Measurements from ENCODE around the gene NT5DC3.

NT5DC3 gene

DNA sequence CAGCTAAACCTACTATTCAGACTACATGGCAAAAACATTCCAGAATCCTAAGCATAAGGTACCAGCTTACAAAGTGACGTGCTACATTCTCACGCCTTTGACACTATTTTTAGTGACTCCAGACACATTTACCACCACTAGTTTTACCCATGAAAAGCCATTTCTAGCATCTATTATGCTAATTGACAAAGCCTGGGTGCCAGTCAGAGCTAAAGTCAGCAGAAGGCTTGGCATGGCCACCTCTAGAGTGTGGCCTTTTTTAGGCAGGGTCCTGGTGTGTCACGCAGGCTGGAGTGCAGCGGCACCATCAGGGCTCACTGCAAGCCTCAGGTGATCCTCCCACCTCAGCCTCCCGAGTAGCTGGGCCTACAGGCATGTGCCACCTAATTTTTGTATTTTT is 75.7 kb downstream of the NT5DC3 start:
- Histone ChIP-seq H3K4ac (ENCODE audit: low read length) (no peak overlapping the region), H3K4me2 (ENCODE audit: insufficient read depth, low read length, poor library complexity, severe bottlenecking) (no peak overlapping the region), H2BK12ac (ENCODE audit: low read length) (no peak overlapping the region), H3K27ac (replicated peaks; ENCODE audit: low read length) (no peak overlapping the region), H2AFZ (ENCODE audit: low read length) (no peak overlapping the region), H3K4me1 (ENCODE audit: control insufficient read depth in 2 of 2, insufficient read depth in 1 of 2, low read depth in 1 of 2, low read length in 2 of 2) (peaks cover 0 to 7% of the 10 kb centered on the region in 2 donors), H3K23ac (ENCODE audit: low read depth, low read length, poor library complexity) (no peak overlapping the region), H3K9me3 (replicated peaks in 1 of 2; ENCODE audit: control insufficient read depth in 2 of 2, insufficient read depth in 1 of 2, low read depth in 1 of 2, low read length in 2 of 2) (no peaks in the 10 kb centered on the region), H2BK120ac (ENCODE audit: low read depth, low read length) (no peak overlapping the region), H2BK5ac (ENCODE audit: low read length) (no peak overlapping the region), H3K9ac (ENCODE audit: low read depth, low read length, poor library complexity) (no peak overlapping the region), H3K18ac (ENCODE audit: low read length) (no peak overlapping the region), H3K14ac (ENCODE audit: low read length) (no peak overlapping the region), H4K8ac (ENCODE audit: low read depth, low read length) (no peak overlapping the region), H2AK5ac (ENCODE audit: low read depth, low read length) (no peak overlapping the region), H3K27me3 (ENCODE audit: control insufficient read depth in 3 of 3, insufficient read depth in 3 of 3, low read depth in 1 of 3, low read length in 3 of 3) (no peaks in the 10 kb centered on the region), H3K36me3 (replicated peaks in 1 of 2; ENCODE audit: control insufficient read depth in 2 of 2, insufficient read depth in 2 of 2, low read length in 2 of 2) (peaks cover 0 to 4% of the 10 kb centered on the region in 2 donors), H3K4me3 (ENCODE audit: low read length in 2 of 2) (no peak overlapping the region), H2BK15ac (ENCODE audit: low read length) (no peak overlapping the region), H4K91ac (ENCODE audit: low read depth, low read length, poor library complexity) (no peak overlapping the region), H3K79me1 (ENCODE audit: low read depth, low read length) (no peaks in the 10 kb centered on the region)
- no peak for DNase-seq (ENCODE audit: low spot score)
- WGBS, 2 donors (ENCODE audit: extremely low coverage in 2 of 2, insufficient read length in 2 of 2, insufficient replicate concordance in 1 of 2), result no CpG with 5 or more reads among the region's 5 CpGs

DNA sequence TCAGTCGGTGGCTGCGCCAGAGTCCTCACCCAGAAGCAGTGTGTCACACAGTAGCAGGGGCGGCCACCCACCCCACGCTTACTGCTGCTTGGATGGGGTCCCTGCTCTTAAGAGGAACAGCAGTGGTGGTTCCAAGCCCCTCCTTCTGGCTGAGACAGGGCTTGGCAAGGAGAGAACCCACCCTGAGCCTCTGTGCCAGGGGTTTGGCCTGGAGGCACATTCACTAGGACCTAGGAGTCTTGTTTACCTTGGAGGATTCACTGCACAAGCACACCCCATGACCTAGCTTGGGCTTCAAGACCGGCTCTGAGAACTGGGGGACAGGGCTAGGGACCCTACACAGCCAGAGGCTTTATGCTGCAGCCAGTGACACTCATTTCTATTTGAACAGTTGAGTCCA is 78.6 kb downstream of the NT5DC3 start:
- Histone ChIP-seq H3K9me3 (replicated peaks in 1 of 2; ENCODE audit: control insufficient read depth in 2 of 2, insufficient read depth in 1 of 2, low read depth in 1 of 2, low read length in 2 of 2) (no peaks in the 10 kb centered on the region), H3K4ac (ENCODE audit: low read length) (no peak overlapping the region), H2BK5ac (ENCODE audit: low read length) (no peak overlapping the region), H3K9ac (ENCODE audit: low read depth, low read length, poor library complexity) (no peak overlapping the region), H3K27me3 (ENCODE audit: control insufficient read depth in 3 of 3, insufficient read depth in 3 of 3, low read depth in 1 of 3, low read length in 3 of 3) (no peaks in the 10 kb centered on the region), H4K91ac (ENCODE audit: low read depth, low read length, poor library complexity) (no peak overlapping the region), H3K14ac (ENCODE audit: low read length) (no peak overlapping the region), H3K27ac (replicated peaks; ENCODE audit: low read length) (no peak overlapping the region), H3K18ac (ENCODE audit: low read length) (no peak overlapping the region), H3K23ac (ENCODE audit: low read depth, low read length, poor library complexity) (no peak overlapping the region), H2AFZ (ENCODE audit: low read length) (no peak overlapping the region), H2BK120ac (ENCODE audit: low read depth, low read length) (no peak overlapping the region), H4K8ac (ENCODE audit: low read depth, low read length) (no peak overlapping the region), H2BK15ac (ENCODE audit: low read length) (no peak overlapping the region), H3K4me3 (ENCODE audit: low read length in 2 of 2) (no peak overlapping the region), H2AK5ac (ENCODE audit: low read depth, low read length) (no peak overlapping the region), H3K4me2 (ENCODE audit: insufficient read depth, low read length, poor library complexity, severe bottlenecking) (no peak overlapping the region), H3K4me1 (ENCODE audit: control insufficient read depth in 2 of 2, insufficient read depth in 1 of 2, low read depth in 1 of 2, low read length in 2 of 2) (no peaks in the 10 kb centered on the region), H3K36me3 (replicated peaks in 1 of 2; ENCODE audit: control insufficient read depth in 2 of 2, insufficient read depth in 2 of 2, low read length in 2 of 2) (peaks cover 0 to 4% of the 10 kb centered on the region in 2 donors), H3K79me1 (ENCODE audit: low read depth, low read length) (no peaks in the 10 kb centered on the region), H2BK12ac (ENCODE audit: low read length) (no peak overlapping the region)
- no CpG with 5 or more reads among the region's 5 CpGs for WGBS, 2 donors (ENCODE audit: extremely low coverage in 2 of 2, insufficient read length in 2 of 2, insufficient replicate concordance in 1 of 2)
- DNase-seq (ENCODE audit: low spot score), result no peak

GRCh38 chr12:103758310-103759089 is 82.5 kb downstream of the NT5DC3 start:
- Histone ChIP-seq H4K91ac (ENCODE audit: low read depth, low read length, poor library complexity) (no peak overlapping the region), H2BK5ac (ENCODE audit: low read length) (no peak overlapping the region), H2BK12ac (ENCODE audit: low read length) (no peak overlapping the region), H2AK5ac (ENCODE audit: low read depth, low read length) (no peak overlapping the region), H3K36me3 (replicated peaks in 1 of 2; ENCODE audit: control insufficient read depth in 2 of 2, insufficient read depth in 2 of 2, low read length in 2 of 2) (no peaks in the 10 kb centered on the region), H3K14ac (ENCODE audit: low read length) (no peak overlapping the region), H3K23ac (ENCODE audit: low read depth, low read length, poor library complexity) (no peak overlapping the region), H3K9me3 (replicated peaks in 1 of 2; ENCODE audit: control insufficient read depth in 2 of 2, insufficient read depth in 1 of 2, low read depth in 1 of 2, low read length in 2 of 2) (no peaks in the 10 kb centered on the region), H3K27me3 (ENCODE audit: control insufficient read depth in 3 of 3, insufficient read depth in 3 of 3, low read depth in 1 of 3, low read length in 3 of 3) (no peaks in the 10 kb centered on the region), H3K4ac (ENCODE audit: low read length) (no peak overlapping the region), H3K27ac (replicated peaks; ENCODE audit: low read length) (no peak overlapping the region), H3K18ac (ENCODE audit: low read length) (no peak overlapping the region), H3K79me1 (ENCODE audit: low read depth, low read length) (no peaks in the 10 kb centered on the region), H3K4me1 (ENCODE audit: control insufficient read depth in 2 of 2, insufficient read depth in 1 of 2, low read depth in 1 of 2, low read length in 2 of 2) (no peaks in the 10 kb centered on the region), H3K9ac (ENCODE audit: low read depth, low read length, poor library complexity) (no peak overlapping the region), H3K4me2 (ENCODE audit: insufficient read depth, low read length, poor library complexity, severe bottlenecking) (no peak overlapping the region), H2AFZ (ENCODE audit: low read length) (no peak overlapping the region), H3K4me3 (ENCODE audit: low read length in 2 of 2) (no peak overlapping the region), H2BK120ac (ENCODE audit: low read depth, low read length) (no peak overlapping the region), H4K8ac (ENCODE audit: low read depth, low read length) (peak overlapping the region; percentile 20), H2BK15ac (ENCODE audit: low read length) (no peak overlapping the region)
- DNase-seq (ENCODE audit: low spot score), result no peak
- no CpG with 5 or more reads among the region's 10 CpGs for WGBS, 2 donors (ENCODE audit: extremely low coverage in 2 of 2, insufficient read length in 2 of 2, insufficient replicate concordance in 1 of 2)

DNA sequence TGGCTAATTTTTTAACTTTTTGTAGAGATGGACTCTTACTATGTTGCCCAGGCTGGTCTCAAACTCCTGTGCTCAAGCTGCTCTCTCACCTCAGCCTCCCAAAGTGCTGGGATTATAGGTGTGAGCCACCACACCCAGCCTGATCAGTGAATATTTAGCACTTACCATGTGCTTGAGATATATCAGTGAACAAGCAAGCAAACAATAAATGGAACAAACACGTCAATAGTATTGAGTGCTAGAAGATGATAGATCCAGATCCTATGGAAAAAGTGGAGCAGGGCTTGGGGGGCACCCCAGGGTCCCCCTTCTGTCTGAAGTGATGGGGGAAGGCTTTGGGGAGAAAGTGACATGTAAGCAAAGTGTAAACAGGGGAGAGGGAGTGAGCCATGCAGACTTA is 83.8 kb downstream of the NT5DC3 start:
- H3K9me3 ChIP-seq (replicated peaks in 1 of 2; ENCODE audit: control insufficient read depth in 2 of 2, insufficient read depth in 1 of 2, low read depth in 1 of 2, low read length in 2 of 2), result no peaks in the 10 kb centered on the region
- H3K18ac ChIP-seq (ENCODE audit: low read length), result no peak overlapping the region
- no peak overlapping the region for H3K9ac ChIP-seq (ENCODE audit: low read depth, low read length, poor library complexity)
- WGBS, 2 donors (ENCODE audit: extremely low coverage in 2 of 2, insufficient read length in 2 of 2, insufficient replicate concordance in 1 of 2), result no CpG with 5 or more reads among the region's 1 CpG
- H2BK120ac ChIP-seq (ENCODE audit: low read depth, low read length), result no peak overlapping the region
- H3K14ac ChIP-seq (ENCODE audit: low read length), result no peak overlapping the region
- no peak overlapping the region for H2BK12ac ChIP-seq (ENCODE audit: low read length)
- no peak overlapping the region for H3K4ac ChIP-seq (ENCODE audit: low read length)
- DNase-seq (ENCODE audit: low spot score), result no peak
- no peaks in the 10 kb centered on the region for H3K4me1 ChIP-seq (ENCODE audit: control insufficient read depth in 2 of 2, insufficient read depth in 1 of 2, low read depth in 1 of 2, low read length in 2 of 2)
- H4K91ac ChIP-seq (ENCODE audit: low read depth, low read length, poor library complexity), result no peak overlapping the region
- H3K36me3 ChIP-seq (replicated peaks in 1 of 2; ENCODE audit: control insufficient read depth in 2 of 2, insufficient read depth in 2 of 2, low read length in 2 of 2), result no peaks in the 10 kb centered on the region
- no peak overlapping the region for H3K4me2 ChIP-seq (ENCODE audit: insufficient read depth, low read length, poor library complexity, severe bottlenecking)
- no peaks in the 10 kb centered on the region for H3K79me1 ChIP-seq (ENCODE audit: low read depth, low read length)
- no peak overlapping the region for H4K8ac ChIP-seq (ENCODE audit: low read depth, low read length)
- no peak overlapping the region for H3K27ac ChIP-seq (replicated peaks; ENCODE audit: low read length)
- H3K23ac ChIP-seq (ENCODE audit: low read depth, low read length, poor library complexity), result no peak overlapping the region
- H3K27me3 ChIP-seq (ENCODE audit: control insufficient read depth in 3 of 3, insufficient read depth in 3 of 3, low read depth in 1 of 3, low read length in 3 of 3), result no peaks in the 10 kb centered on the region
- H2AFZ ChIP-seq (ENCODE audit: low read length), result no peak overlapping the region
- no peak overlapping the region for H2AK5ac ChIP-seq (ENCODE audit: low read depth, low read length)
- no peak overlapping the region for H2BK15ac ChIP-seq (ENCODE audit: low read length)
- H3K4me3 ChIP-seq (ENCODE audit: low read length in 2 of 2), result no peak overlapping the region
- no peak overlapping the region for H2BK5ac ChIP-seq (ENCODE audit: low read length)
